ENCODE results near the gene ATF3.

GRCh38 chr1:212561501-212561931 is 47.0 kb upstream of the ATF3 start:
- no peak for TF ChIP-seq POLR2A (IDR thresholded peaks at IDR 0.05)
- TF ChIP-seq CTCF (IDR thresholded peaks at IDR 0.05) = no peak

Measured in lower leg skin (tissue), 3 donors.